ENCODE data around the gene CCR4. TPM values are rescaled to one million over a fixed set of nuclear protein-coding genes. Genes with fewer than 3 reads are reported as not detected.

CCR4 gene
- total and polyA plus RNA-seq, 10 of the 15 experiments (the other 5 are each of a cell fraction or from before 2014, with no cell fraction given): 0.41 to 12.4 (median 5.3) TPM

DNA sequence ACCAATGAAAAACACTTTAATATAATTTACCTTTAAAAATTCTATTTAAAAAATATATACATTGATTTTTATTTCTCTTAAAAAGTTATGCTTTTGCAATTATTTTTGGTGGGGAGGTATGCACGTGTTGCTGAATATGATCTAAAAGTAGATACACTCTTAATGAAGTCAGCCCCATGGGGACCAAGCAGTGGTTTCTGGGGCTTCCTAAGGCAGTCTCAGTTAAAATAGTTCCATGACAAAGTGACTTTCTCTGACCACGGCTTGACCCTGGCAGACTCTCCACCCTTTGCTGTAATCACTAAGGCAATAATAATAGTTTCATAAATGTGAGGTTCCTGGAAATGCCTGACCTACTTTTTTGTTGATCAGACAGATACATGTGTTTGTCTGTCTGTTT lies 50.4 kb downstream of the CCR4 start (continued):
- TF ChIP-seq MYB (IDR thresholded peaks at IDR 0.05; ENCODE audit: borderline replicate concordance, low read depth, low read length) (no peak), DPF2 (IDR thresholded peaks at IDR 0.05) (no peak), POLR2AphosphoS2 (IDR thresholded peaks at IDR 0.05; ENCODE audit: low read depth, low read length) (no peak), TARDBP (IDR thresholded peaks at IDR 0.05; ENCODE audit: borderline replicate concordance) (no peak), ASH2L (IDR thresholded peaks at IDR 0.05; ENCODE audit: borderline replicate concordance, low read depth) (no peak), BHLHE40 (IDR thresholded peaks at IDR 0.05; ENCODE audit: borderline replicate concordance in 1 of 2, low read depth in 2 of 2, low read length in 1 of 2) (peak; percentile 80 to 84), SUPT20H (IDR thresholded peaks at IDR 0.05; ENCODE audit: borderline replicate concordance, control insufficient read depth, low read depth, low read length) (no peak), MEF2B (IDR thresholded peaks at IDR 0.05; ENCODE audit: partially characterized antibody, poor library complexity, severe bottlenecking) (peak; percentile 83), BMI1 (IDR thresholded peaks at IDR 0.05; ENCODE audit: borderline replicate concordance) (no peak), NFIC (IDR thresholded peaks at IDR 0.05; ENCODE audit: low read depth, low read length) (peak; percentile 78; the same call in 1 of the 2 replicates), CHD2 (IDR thresholded peaks at IDR 0.05; ENCODE audit: borderline replicate concordance, low read depth, low read length) (no peak), MEF2A (IDR thresholded peaks at IDR 0.05; ENCODE audit: insufficient read depth, low read depth, low read length) (peak; percentile 84), CHD1 (IDR thresholded peaks at IDR 0.05; ENCODE audit: low read depth, low read length) (no peak), HCFC1 (IDR thresholded peaks at IDR 0.05; ENCODE audit: low read length) (no peak), HDGF (IDR thresholded peaks at IDR 0.05) (no peak), SMARCA5 (IDR thresholded peaks at IDR 0.05) (no peak), ZNF217 (IDR thresholded peaks at IDR 0.05) (no peak), RAD51 (IDR thresholded peaks at IDR 0.05) (no peak), NRF1 (conservative IDR thresholded peaks at IDR 0.05; ENCODE audit: low read depth, low read length) (no peak), KDM1A (IDR thresholded peaks at IDR 0.05; ENCODE audit: borderline replicate concordance) (no peak), RFX5 (IDR thresholded peaks at IDR 0.05; ENCODE audit: low read depth, low read length) (no peak), PAX8 (IDR thresholded peaks at IDR 0.05) (no peak), IKZF2 (IDR thresholded peaks at IDR 0.05) (no peak)
- TF ChIP-seq, protein P1, sequence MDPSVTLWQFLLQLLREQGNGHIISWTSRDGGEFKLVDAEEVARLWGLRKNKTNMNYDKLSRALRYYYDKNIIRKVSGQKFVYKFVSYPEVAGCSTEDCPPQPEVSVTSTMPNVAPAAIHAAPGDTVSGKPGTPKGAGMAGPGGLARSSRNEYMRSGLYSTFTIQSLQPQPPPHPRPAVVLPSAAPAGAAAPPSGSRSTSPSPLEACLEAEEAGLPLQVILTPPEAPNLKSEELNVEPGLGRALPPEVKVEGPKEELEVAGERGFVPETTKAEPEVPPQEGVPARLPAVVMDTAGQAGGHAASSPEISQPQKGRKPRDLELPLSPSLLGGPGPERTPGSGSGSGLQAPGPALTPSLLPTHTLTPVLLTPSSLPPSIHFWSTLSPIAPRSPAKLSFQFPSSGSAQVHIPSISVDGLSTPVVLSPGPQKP (IDR thresholded peaks at IDR 0.05; ENCODE audit: low read depth, low read length): no peak
- TF ChIP-seq, protein P2, sequence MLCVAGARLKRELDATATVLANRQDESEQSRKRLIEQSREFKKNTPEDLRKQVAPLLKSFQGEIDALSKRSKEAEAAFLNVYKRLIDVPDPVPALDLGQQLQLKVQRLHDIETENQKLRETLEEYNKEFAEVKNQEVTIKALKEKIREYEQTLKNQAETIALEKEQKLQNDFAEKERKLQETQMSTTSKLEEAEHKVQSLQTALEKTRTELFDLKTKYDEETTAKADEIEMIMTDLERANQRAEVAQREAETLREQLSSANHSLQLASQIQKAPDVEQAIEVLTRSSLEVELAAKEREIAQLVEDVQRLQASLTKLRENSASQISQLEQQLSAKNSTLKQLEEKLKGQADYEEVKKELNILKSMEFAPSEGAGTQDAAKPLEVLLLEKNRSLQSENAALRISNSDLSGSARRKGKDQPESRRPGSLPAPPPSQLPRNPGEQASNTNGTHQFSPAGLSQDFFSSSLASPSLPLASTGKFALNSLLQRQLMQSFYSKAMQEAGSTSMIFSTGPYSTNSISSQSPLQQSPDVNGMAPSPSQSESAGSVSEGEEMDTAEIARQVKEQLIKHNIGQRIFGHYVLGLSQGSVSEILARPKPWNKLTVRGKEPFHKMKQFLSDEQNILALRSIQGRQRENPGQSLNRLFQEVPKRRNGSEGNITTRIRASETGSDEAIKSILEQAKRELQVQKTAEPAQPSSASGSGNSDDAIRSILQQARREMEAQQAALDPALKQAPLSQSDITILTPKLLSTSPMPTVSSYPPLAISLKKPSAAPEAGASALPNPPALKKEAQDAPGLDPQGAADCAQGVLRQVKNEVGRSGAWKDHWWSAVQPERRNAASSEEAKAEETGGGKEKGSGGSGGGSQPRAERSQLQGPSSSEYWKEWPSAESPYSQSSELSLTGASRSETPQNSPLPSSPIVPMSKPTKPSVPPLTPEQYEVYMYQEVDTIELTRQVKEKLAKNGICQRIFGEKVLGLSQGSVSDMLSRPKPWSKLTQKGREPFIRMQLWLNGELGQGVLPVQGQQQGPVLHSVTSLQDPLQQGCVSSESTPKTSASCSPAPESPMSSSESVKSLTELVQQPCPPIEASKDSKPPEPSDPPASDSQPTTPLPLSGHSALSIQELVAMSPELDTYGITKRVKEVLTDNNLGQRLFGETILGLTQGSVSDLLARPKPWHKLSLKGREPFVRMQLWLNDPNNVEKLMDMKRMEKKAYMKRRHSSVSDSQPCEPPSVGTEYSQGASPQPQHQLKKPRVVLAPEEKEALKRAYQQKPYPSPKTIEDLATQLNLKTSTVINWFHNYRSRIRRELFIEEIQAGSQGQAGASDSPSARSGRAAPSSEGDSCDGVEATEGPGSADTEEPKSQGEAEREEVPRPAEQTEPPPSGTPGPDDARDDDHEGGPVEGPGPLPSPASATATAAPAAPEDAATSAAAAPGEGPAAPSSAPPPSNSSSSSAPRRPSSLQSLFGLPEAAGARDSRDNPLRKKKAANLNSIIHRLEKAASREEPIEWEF (IDR thresholded peaks at IDR 0.05; ENCODE audit: insufficient replicate concordance, low read depth, low read length): no peak
- TF ChIP-seq, protein P3, sequence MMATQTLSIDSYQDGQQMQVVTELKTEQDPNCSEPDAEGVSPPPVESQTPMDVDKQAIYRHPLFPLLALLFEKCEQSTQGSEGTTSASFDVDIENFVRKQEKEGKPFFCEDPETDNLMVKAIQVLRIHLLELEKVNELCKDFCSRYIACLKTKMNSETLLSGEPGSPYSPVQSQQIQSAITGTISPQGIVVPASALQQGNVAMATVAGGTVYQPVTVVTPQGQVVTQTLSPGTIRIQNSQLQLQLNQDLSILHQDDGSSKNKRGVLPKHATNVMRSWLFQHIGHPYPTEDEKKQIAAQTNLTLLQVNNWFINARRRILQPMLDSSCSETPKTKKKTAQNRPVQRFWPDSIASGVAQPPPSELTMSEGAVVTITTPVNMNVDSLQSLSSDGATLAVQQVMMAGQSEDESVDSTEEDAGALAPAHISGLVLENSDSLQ (IDR thresholded peaks at IDR 0.05): no peak

Measured in GM12878 (cell line).